Suppressor macrophage (primary cell): ENCODE results near the gene FDX2.

Experiments used
- DNase-seq, 4 experiments: peaks; one replicate each; pipeline ENCODE4 v3.0.0-alpha.2; 2020 to 2022

The FDX2 gene

GRCh38 chr19:10332965-10333757 is 17.3 kb upstream of the FDX2 start, which contains the start of gene RAVER1:
Gene RAVER1 (minus strand): TSS chr19:10333529. CDS start chr19:10333507, 22 bp downstream.
- DNase-seq, result peak; percentile 98 to 99 (median 98)

- DNase-seq, result peak in 1 of 4 experiments; percentile 21
Measured at GRCh38 chr19:10332158-10332964, 16.5 kb upstream of the FDX2 start.

GRCh38 chr19:10329555-10329954 is 13.7 kb upstream of the FDX2 start:
- DNase-seq, result no peak

GRCh38 chr19:10328558-10329429 is 13.0 kb upstream of the FDX2 start:
- no peak for DNase-seq

- no peak for DNase-seq
Measured at GRCh38 chr19:10327793-10328192, 12.0 kb upstream of the FDX2 start.

GRCh38 chr19:10325732-10326131 is 9.9 kb upstream of the FDX2 start:
- no peak for DNase-seq

- DNase-seq, result no peak
Measured at GRCh38 chr19:10321874-10322835, 6.3 kb upstream of the FDX2 start.

- DNase-seq, result no peak
Measured at GRCh38 chr19:10321417-10321797, 5.6 kb upstream of the FDX2 start.

GRCh38 chr19:10320602-10321416 is 5.0 kb upstream of the FDX2 start:
- no peak for DNase-seq

- DNase-seq, result no peak
Measured at GRCh38 chr19:10318807-10319682, 3.2 kb upstream of the FDX2 start.

- DNase-seq, result no peak
Measured at GRCh38 chr19:10317857-10318462, 2.1 kb upstream of the FDX2 start.

GRCh38 chr19:10317045-10317856 is 1.4 kb upstream of the FDX2 start:
- DNase-seq, result no peak

GRCh38 chr19:10316229-10317044 is 622 bp upstream of the FDX2 start:
- DNase-seq, result no peak

- no peak for DNase-seq
Measured at GRCh38 chr19:10309423-10309822, 6.4 kb downstream of the FDX2 start, which contains the start of gene ZGLP1. Gene ZGLP1 (minus strand): TSS chr19:10309815.

- DNase-seq, result no peak
Measured at GRCh38 chr19:10306327-10306726, 9.5 kb downstream of the FDX2 start.

- peak; percentile 85 to 92 (median 90) for DNase-seq
Measured at GRCh38 chr19:10305139-10305806, 10.5 kb downstream of the FDX2 start.
